AG04450 (cell line): Measurements from ENCODE around the gene SLC22A23. TPM values are rescaled to one million over a fixed set of nuclear protein-coding genes. Genes with fewer than 3 reads are reported as not detected.

Experiments used
- CTCF ChIA-PET: fragments of 300-600, 350-600 bp; formaldehyde crosslinking; extraction: SDS; loops from one replicate; lab custom pipeline; 2022; ENCODE audit warnings: antibody characterized with exemption, inconsistent platforms; lab: Charles Lee
- POLR2A ChIA-PET: fragments of 350-600 bp; formaldehyde crosslinking; extraction: SDS; loops from one replicate; lab custom pipeline; 2021; ENCODE audit warnings: antibody characterized with exemption, inconsistent platforms; lab: Yijun Ruan, JAX
- DNase-seq: peaks from one replicate; pipeline ENCODE4 v3.0.0-alpha.2; 2011; ENCODE audit warnings: low read depth, low spot score
- H3K27ac ChIP-seq: one replicate; pipeline ENCODE4 v1.5.1; 2012; ENCODE audit warnings: low read depth, low read length, control low read depth
- H3K27me3 ChIP-seq: one replicate; pipeline ENCODE4 v1.6.0; 2012; ENCODE audit warnings: low read length; ENCODE audit not compliant: control insufficient read depth, insufficient read depth
- H3K4me3 ChIP-seq: 2 replicates; pipeline ENCODE4 v1.5.1; 2011; ENCODE audit warnings: mild to moderate bottlenecking, low read depth, low read length, control low read depth
- H3K9me3 ChIP-seq: 2 replicates; pipeline ENCODE4 v1.5.1; 2012; ENCODE audit warnings: low read length; ENCODE audit not compliant: control insufficient read depth, insufficient read depth
- CTCF ChIP-seq: IDR thresholded peaks from 2 replicates; pipeline ENCODE4 v1.5.1; 2011; ENCODE audit warnings: low read depth, low read length, control low read depth, inconsistent platforms
- polyA plus RNA-seq: library from polyadenylated mRNA; depleted of rRNA; stranded (reverse); fragments of >200 nt; gene quantifications from 2 replicates; pipeline ENCODE4 v1.2.3, GENCODE V29; 2011

SLC22A23 gene
- polyA plus RNA-seq, 1 experiment = not detected

GRCh38 chr6:3415082-3415453 lies 41.8 kb downstream of the SLC22A23 start:
- POLR2A ChIA-PET = no interaction called here

GRCh38 chr6:3414327-3415081 lies 42.3 kb downstream of the SLC22A23 start:
- Histone ChIP-seq H3K27ac (no peak overlapping the region), H3K27me3 (peaks cover 34% of the 10 kb centered on the region), H3K9me3 (no peaks in the 10 kb centered on the region), H3K4me3 (no peak overlapping the region)
- ChIA-PET CTCF (no interaction called here), POLR2A (no interaction called here)
- DNase-seq = no peak
- no peak for TF ChIP-seq CTCF

More at GRCh38 chr6:3415082-3415453, 41.8 kb downstream of the SLC22A23 start:
- CTCF ChIA-PET = no interaction called here
- no peak for DNase-seq
- H3K4me3 ChIP-seq = no peak overlapping the region
- H3K9me3 ChIP-seq = no peaks in the 10 kb centered on the region
- TF ChIP-seq CTCF = no peak
- no peak overlapping the region for H3K27ac ChIP-seq
- H3K27me3 ChIP-seq = peaks cover 34% of the 10 kb centered on the region

GRCh38 chr6:3413592-3413991 lies 43.3 kb downstream of the SLC22A23 start:
- POLR2A ChIA-PET = no interaction called here
- no peak for DNase-seq
- peaks cover 32% of the 10 kb centered on the region for H3K27me3 ChIP-seq
- no peak overlapping the region for H3K27ac ChIP-seq
- H3K4me3 ChIP-seq = no peak overlapping the region
- no peaks in the 10 kb centered on the region for H3K9me3 ChIP-seq
- CTCF ChIA-PET = no interaction called here
- TF ChIP-seq CTCF = no peak

- Histone ChIP-seq H3K27me3 (peaks cover 32% of the 10 kb centered on the region), H3K4me3 (no peak overlapping the region), H3K27ac (no peak overlapping the region), H3K9me3 (no peaks in the 10 kb centered on the region)
- TF ChIP-seq CTCF = no peak
- ChIA-PET CTCF (interaction anchor here (2.4 kb wide), 1 partner anchor 30 kb away, joined by 6 read pairs; no protein-coding TSS in a partner anchor), POLR2A (no interaction called here)
- no peak for DNase-seq
Observed at GRCh38 chr6:3412779-3413500, 43.9 kb downstream of the SLC22A23 start.
